A549 (cell line): ENCODE results near the gene PDZD11. TPM values are rescaled to one million over a fixed set of nuclear protein-coding genes. Genes with fewer than 3 reads are reported as not detected.

Experiments used
- ATAC-seq, 2 experiments: fragments of 200-7000 bp in 1 of 2; fragments of >200 bp in 1 of 2; cut with Nextera tagmentation in 1 of 2; cut with Tn5 transposase in 1 of 2; 3 replicates each; pipeline versions ENCODE4 v1.8.0 to v1.9.1; 2018 to 2020; ENCODE audit warnings: mild to moderate bottlenecking in 1 of 2, moderate library complexity in 1 of 2
- CTCF ChIA-PET: fragments of 300-600 bp; sonication (Branson Sonifier 250); formaldehyde crosslinking; extraction: SDS; loops from one replicate; lab custom pipeline; 2021; ENCODE audit warnings: antibody characterized with exemption, inconsistent platforms; lab: Yijun Ruan, JAX
- POLR2A ChIA-PET: fragments of 350-600 bp; formaldehyde crosslinking; extraction: SDS; loops from one replicate; lab custom pipeline; 2021; ENCODE audit warnings: antibody characterized with exemption, inconsistent platforms; lab: Yijun Ruan, JAX
- DNase-seq, 2 experiments: peaks; one replicate each; pipeline versions ENCODE4 v3.0.0 to v3.0.0-alpha.2; 2011 to 2016; ENCODE audit warnings: low read depth in 1 of 2, low spot score in 1 of 2
- FAIRE-seq: peaks from 2 replicates; lab custom pipeline; 2011; peaks lifted over from hg19 to GRCh38; lab: Jason Lieb, UNC
- H3K27ac ChIP-seq, 2 experiments: fragments of >200 bp; sonication (Bioruptor Twin); formaldehyde crosslinking; 3 replicates each; pipeline ENCODE4 v1.5.1; 2016 to 2017
- H3K4me1 ChIP-seq: fragments of >200 bp; sonication (Bioruptor Twin); formaldehyde crosslinking; 3 replicates; pipeline ENCODE4 v1.6.1; 2016
- H3K4me2 ChIP-seq: fragments of >200 bp; sonication (Bioruptor Twin); formaldehyde crosslinking; 3 replicates; pipeline ENCODE4 v1.6.1; 2016
- H3K4me3 ChIP-seq: fragments of >200 bp; sonication (Bioruptor Twin); formaldehyde crosslinking; 3 replicates; pipeline ENCODE4 v1.5.1; 2016
- H3K9me3 ChIP-seq: fragments of >200 bp; sonication (Bioruptor Twin); formaldehyde crosslinking; 3 replicates; pipeline ENCODE4 v1.6.1; 2016
- CBX8 ChIP-seq: fragments of 200-600 bp; sonication (generic); IDR thresholded peaks from 2 replicates; pipeline ENCODE4 v1.6.1; 2016
- CEBPB ChIP-seq, 2 experiments: fragments of >200 bp in 1 of 2; sonication (Bioruptor Twin) in 1 of 2; formaldehyde crosslinking in 1 of 2; IDR thresholded peaks; 2 replicates each; pipeline ENCODE4 v1.6.1; 2012 to 2016
- CHD4 ChIP-seq: fragments of 200-600 bp; sonication (generic); IDR thresholded peaks from 2 replicates; pipeline ENCODE4 v1.6.1; 2016; ENCODE audit warnings: antibody characterized with exemption, mild to moderate bottlenecking, borderline replicate concordance
- EHMT2 ChIP-seq: fragments of 200-600 bp; sonication (generic); IDR thresholded peaks from 2 replicates; pipeline ENCODE4 v1.6.1; 2016; ENCODE audit warnings: antibody characterized with exemption, low read depth, mild to moderate bottlenecking, moderate library complexity
- ESRRA ChIP-seq: fragments of 150-350 bp; IDR thresholded peaks from 2 replicates; pipeline ENCODE4 v1.6.1; 2014; ENCODE audit warnings: mild to moderate bottlenecking, low read length, borderline replicate concordance
- HEYL ChIP-seq: fragments of 250-450 bp; sonication (Bioruptor Pico); IDR thresholded peaks from 2 replicates; pipeline ENCODE4 v1.8.0; 2021; ENCODE audit warnings: mild to moderate bottlenecking, moderate library complexity
- MYC ChIP-seq: IDR thresholded peaks from 2 replicates; pipeline ENCODE4 v1.6.1; 2012; ENCODE audit warnings: mild to moderate bottlenecking, inconsistent platforms, low read length, improper control_type of control experiment, borderline replicate concordance
- NPAS2 ChIP-seq: fragments of 250-450 bp; sonication (Bioruptor Pico); IDR thresholded peaks from 2 replicates; pipeline ENCODE4 v1.8.0; 2022; ENCODE audit warnings: mild to moderate bottlenecking, moderate library complexity, borderline replicate concordance
- NR3C1 ChIP-seq: fragments of >200 bp; sonication (Bioruptor Twin); formaldehyde crosslinking; IDR thresholded peaks from 3 replicates; pipeline ENCODE4 v1.6.1; 2017
- PHF8 ChIP-seq: fragments of 200-600 bp; sonication (generic); IDR thresholded peaks from 2 replicates; pipeline ENCODE4 v1.6.1; 2016; ENCODE audit warnings: low read depth, mild to moderate bottlenecking, antibody characterized with exemption, moderate library complexity, borderline replicate concordance
- POLR2AphosphoS2 ChIP-seq: conservative IDR thresholded peaks from 2 replicates; pipeline ENCODE4 v1.6.1; 2012; ENCODE audit warnings: low read length, improper control_type of control experiment, inconsistent platforms
- RARB ChIP-seq: fragments of 250-450 bp; sonication (Bioruptor Pico); IDR thresholded peaks from 2 replicates; pipeline ENCODE4 v1.8.0; 2021; ENCODE audit warnings: mild to moderate bottlenecking, moderate library complexity
- RCOR1 ChIP-seq: fragments of 150-350 bp; IDR thresholded peaks from 2 replicates; pipeline ENCODE4 v1.6.1; 2014; ENCODE audit warnings: antibody characterized with exemption, low read length, low read depth
- SMC3 ChIP-seq: fragments of >200 bp; sonication (Bioruptor Twin); formaldehyde crosslinking; IDR thresholded peaks from 3 replicates; pipeline ENCODE4 v1.6.1; 2018; ENCODE audit warnings: inconsistent platforms
- TFCP2L1 ChIP-seq: fragments of 250-450 bp; sonication (Bioruptor Pico); IDR thresholded peaks from 2 replicates; pipeline ENCODE4 v1.5.0; 2021; ENCODE audit warnings: mild to moderate bottlenecking
- TP53 ChIP-seq: fragments of 250-450 bp; sonication (Bioruptor Pico); IDR thresholded peaks from 2 replicates; pipeline ENCODE4 v1.5.0; 2021; ENCODE audit warnings: mild to moderate bottlenecking, moderate library complexity
- ZFP36 ChIP-seq: fragments of 450-650 bp; IDR thresholded peaks from 2 replicates; pipeline ENCODE4 v1.6.1; 2014; ENCODE audit warnings: borderline replicate concordance; ENCODE audit not compliant: partially characterized antibody
- WGBS: methylation state at CpG from one replicate; pipeline ENCODE4 v1.1.6; 2017; ENCODE audit errors: missing lambda C conversion rate; 5-methylcytosine and 5-hydroxymethylcytosine counted together
- polyA plus RNA-seq, 4 experiments: library from polyadenylated mRNA; depleted of rRNA in 3 of 4; stranded (reverse); fragments of >200 nt; fragmentation: RNase III in 1 of 4; extraction: RNeasy Plus Mini Kit Qiagen cat#74134 plus additional on column Dnase treatment in 1 of 4; gene quantifications; 2 replicates in 3 of 4; 3 replicates in 1 of 4; pipeline ENCODE4 v1.2.3, GENCODE V29; 2011 to 2017
- TF ChIP-seq, protein P1 (sequence below): fragments of 250-450 bp; sonication (Bioruptor Pico); IDR thresholded peaks from 2 replicates; pipeline ENCODE4 v1.5.0; 2020; ENCODE audit warnings: low read depth, mild to moderate bottlenecking, moderate library complexity
- TF ChIP-seq, protein P2 (sequence below): IDR thresholded peaks from 2 replicates; pipeline ENCODE4 v1.6.1; 2012
- TF ChIP-seq, protein P3 (sequence below): fragments of 250-450 bp; sonication (Bioruptor Pico); IDR thresholded peaks from 2 replicates; pipeline ENCODE4 v1.5.0; 2021; ENCODE audit warnings: mild to moderate bottlenecking, moderate library complexity, borderline replicate concordance
- TF ChIP-seq, protein P4 (sequence below): fragments of >200 bp; sonication (Bioruptor Twin); formaldehyde crosslinking; IDR thresholded peaks from 3 replicates; pipeline ENCODE4 v1.6.1; 2016
- TF ChIP-seq, protein P5 (sequence below): fragments of >200 bp; sonication (Bioruptor Twin); formaldehyde crosslinking; IDR thresholded peaks from 2 replicates; pipeline ENCODE4 v1.6.1; 2016

The PDZD11 gene
- polyA plus RNA-seq, 2 of the 4 experiments (the other 2 are of a cell fraction) = 78.5 to 133 TPM

DNA sequence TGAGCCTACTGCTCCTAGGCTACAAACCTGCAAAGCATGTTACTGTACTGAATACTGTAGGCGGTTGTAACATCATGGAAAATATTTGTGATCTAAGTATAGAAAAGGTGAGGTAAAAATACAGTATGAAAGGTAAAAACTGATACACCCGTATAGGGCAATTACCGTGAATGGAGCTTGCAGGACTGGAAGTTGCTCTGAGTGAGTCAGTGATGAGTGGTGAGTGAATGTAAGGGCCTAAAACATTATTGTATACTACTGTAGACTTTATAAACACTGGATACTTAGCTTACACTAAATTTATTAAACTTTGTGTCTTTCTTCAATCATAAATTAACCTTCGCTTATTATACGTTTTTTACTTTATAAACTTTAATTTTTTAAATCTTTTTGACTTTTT lies 3.9 kb upstream of the PDZD11 start:
- Histone ChIP-seq H3K4me3 (no peak overlapping the region), H3K4me1 (peaks cover 22% of the 10 kb centered on the region; the same call in 1 of the 3 replicates), H3K4me2 (no peak overlapping the region; the same call in 2 of the 3 replicates), H3K9me3 (no peaks in the 10 kb centered on the region), H3K27ac (no peak overlapping the region)
- WGBS = 93% methylated on average over 5 of the region's 5 CpGs
- ChIA-PET POLR2A (no interaction called here), CTCF (interaction anchor here (1.8 kb wide), 1 partner anchor 160 kb away, joined by 8 read pairs; the partner anchor contains the start of gene IGBP1)
- no peak for DNase-seq
- no peak for TF ChIP-seq TFCP2L1 (CRISPR knock-in tag)
- TF ChIP-seq, protein P1, sequence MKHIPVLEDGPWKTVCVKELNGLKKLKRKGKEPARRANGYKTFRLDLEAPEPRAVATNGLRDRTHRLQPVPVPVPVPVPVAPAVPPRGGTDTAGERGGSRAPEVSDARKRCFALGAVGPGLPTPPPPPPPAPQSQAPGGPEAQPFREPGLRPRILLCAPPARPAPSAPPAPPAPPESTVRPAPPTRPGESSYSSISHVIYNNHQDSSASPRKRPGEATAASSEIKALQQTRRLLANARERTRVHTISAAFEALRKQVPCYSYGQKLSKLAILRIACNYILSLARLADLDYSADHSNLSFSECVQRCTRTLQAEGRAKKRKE (CRISPR knock-in tag) = no peak
- no peak for TF ChIP-seq ESRRA
- no peak for TF ChIP-seq SMC3
- no peak for TF ChIP-seq NR3C1
- TF ChIP-seq, protein P2, sequence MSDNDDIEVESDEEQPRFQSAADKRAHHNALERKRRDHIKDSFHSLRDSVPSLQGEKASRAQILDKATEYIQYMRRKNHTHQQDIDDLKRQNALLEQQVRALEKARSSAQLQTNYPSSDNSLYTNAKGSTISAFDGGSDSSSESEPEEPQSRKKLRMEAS = no peak
- no peak for TF ChIP-seq CHD4
- TF ChIP-seq, protein P3, sequence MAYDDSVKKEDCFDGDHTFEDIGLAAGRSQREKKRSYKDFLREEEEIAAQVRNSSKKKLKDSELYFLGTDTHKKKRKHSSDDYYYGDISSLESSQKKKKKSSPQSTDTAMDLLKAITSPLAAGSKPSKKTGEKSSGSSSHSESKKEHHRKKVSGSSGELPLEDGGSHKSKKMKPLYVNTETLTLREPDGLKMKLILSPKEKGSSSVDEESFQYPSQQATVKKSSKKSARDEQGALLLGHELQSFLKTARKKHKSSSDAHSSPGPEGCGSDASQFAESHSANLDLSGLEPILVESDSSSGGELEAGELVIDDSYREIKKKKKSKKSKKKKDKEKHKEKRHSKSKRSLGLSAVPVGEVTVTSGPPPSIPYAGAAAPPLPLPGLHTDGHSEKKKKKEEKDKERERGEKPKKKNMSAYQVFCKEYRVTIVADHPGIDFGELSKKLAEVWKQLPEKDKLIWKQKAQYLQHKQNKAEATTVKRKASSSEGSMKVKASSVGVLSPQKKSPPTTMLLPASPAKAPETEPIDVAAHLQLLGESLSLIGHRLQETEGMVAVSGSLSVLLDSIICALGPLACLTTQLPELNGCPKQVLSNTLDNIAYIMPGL (CRISPR knock-in tag) = no peak
- TF ChIP-seq POLR2AphosphoS2 = no peak
- TF ChIP-seq RARB = no peak
- no peak for TF ChIP-seq HEYL
- TF ChIP-seq NPAS2 (CRISPR knock-in tag) = no peak
- no peak for TF ChIP-seq EHMT2
- TF ChIP-seq, protein P4, sequence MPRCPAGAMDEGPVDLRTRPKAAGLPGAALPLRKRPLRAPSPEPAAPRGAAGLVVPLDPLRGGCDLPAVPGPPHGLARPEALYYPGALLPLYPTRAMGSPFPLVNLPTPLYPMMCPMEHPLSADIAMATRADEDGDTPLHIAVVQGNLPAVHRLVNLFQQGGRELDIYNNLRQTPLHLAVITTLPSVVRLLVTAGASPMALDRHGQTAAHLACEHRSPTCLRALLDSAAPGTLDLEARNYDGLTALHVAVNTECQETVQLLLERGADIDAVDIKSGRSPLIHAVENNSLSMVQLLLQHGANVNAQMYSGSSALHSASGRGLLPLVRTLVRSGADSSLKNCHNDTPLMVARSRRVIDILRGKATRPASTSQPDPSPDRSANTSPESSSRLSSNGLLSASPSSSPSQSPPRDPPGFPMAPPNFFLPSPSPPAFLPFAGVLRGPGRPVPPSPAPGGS = no peak
- no peak for TF ChIP-seq TP53 (CRISPR knock-in tag)
- no peak for ATAC-seq
- peak; percentile 95 for FAIRE-seq

GRCh38 chrX:70292788-70293187 lies 3.1 kb upstream of the PDZD11 start:
- no peak overlapping the region for H3K27ac ChIP-seq

More at GRCh38 chrX:70292788-70293187, 3.1 kb upstream of the PDZD11 start:
- WGBS = 0% methylated on average over 1 of the region's 1 CpG
- FAIRE-seq = peak; percentile 86
- Histone ChIP-seq H3K9me3 (no peaks in the 10 kb centered on the region), H3K4me3 (no peak overlapping the region), H3K4me1 (peaks cover 22% of the 10 kb centered on the region; the same call in 1 of the 3 replicates), H3K4me2 (peak overlapping the region; percentile 97)
- CTCF ChIA-PET = interaction anchor here (1.8 kb wide), 1 partner anchor 159 kb away, joined by 8 read pairs; the partner anchor contains the start of gene IGBP1
- POLR2A ChIA-PET = interaction anchor here (1.2 kb wide), 1 partner anchor 159 kb away, joined by 3 read pairs; the partner anchor contains the start of gene IGBP1
- DNase-seq = no peak
- no peak for ATAC-seq
- TF ChIP-seq RCOR1 = no peak
- TF ChIP-seq, protein P5, sequence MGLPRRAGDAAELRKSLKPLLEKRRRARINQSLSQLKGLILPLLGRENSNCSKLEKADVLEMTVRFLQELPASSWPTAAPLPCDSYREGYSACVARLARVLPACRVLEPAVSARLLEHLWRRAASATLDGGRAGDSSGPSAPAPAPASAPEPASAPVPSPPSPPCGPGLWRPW = no peak
- no peak for TF ChIP-seq MYC
- TF ChIP-seq ZFP36 = no peak
- TF ChIP-seq, protein P1 (CRISPR knock-in tag) = no peak
- no peak for TF ChIP-seq CBX8
- TF ChIP-seq CEBPB (IDR thresholded peaks at IDR 0.05) = no peak
- TF ChIP-seq HEYL = no peak
- TF ChIP-seq TFCP2L1 (CRISPR knock-in tag) = no peak
- TF ChIP-seq PHF8 = no peak
